Amygdala (tissue), 56 donors: ENCODE results near the gene EFHB.
A peak's percentile ranks its signal among the peaks of the same experiment; 100 is the strongest.
"Not testable (repeated sequence)": the region's sequence is repeated elsewhere in the genome, so short reads cannot be mapped to it uniquely, and the experiment has no call there.

Source experiments
- DNase-seq, 56 donors: peaks; one replicate each; lab custom pipeline; 2025; lab: John Stamatoyannopoulos, UW

The EFHB gene, protein sequence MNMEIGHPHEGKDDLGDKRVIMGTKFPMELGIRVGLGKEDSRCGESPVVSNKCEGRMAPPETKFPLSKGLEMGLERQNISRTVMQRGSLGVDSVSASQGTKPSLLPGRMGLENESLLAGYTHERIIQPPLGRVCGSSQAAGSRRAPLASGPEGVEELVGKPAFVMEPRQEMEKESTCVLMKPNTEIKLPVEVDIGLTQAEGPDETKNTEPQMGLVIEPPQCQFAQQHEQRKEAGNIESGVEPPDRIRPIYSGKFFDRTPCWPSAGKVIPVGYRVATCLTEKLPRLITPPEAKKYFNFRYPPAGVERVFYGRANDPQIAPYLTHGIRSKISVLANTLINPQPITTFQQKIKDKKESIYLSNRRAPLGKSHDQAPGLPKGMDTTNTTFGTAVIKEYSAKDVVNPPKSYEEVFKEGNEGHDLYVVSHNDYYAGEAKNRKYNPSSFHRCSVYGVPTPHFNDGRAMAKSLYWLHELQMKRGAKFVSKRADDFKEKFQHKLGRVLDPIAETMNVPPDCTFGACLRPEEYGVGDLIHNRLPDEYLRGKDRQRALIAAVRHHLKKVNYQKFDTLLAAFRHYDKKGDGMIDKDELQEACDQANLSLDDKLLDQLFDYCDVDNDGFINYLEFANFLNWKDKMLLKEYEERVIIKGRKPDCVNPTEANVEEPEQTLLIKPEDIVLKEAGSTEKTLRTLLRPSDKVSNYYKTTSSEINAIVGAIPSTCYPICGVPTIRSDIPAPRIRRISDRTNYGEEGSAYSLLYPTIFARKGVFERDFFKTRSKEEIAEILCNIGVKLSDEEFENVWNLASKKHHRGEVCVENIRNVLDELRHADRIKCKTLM

DNA sequence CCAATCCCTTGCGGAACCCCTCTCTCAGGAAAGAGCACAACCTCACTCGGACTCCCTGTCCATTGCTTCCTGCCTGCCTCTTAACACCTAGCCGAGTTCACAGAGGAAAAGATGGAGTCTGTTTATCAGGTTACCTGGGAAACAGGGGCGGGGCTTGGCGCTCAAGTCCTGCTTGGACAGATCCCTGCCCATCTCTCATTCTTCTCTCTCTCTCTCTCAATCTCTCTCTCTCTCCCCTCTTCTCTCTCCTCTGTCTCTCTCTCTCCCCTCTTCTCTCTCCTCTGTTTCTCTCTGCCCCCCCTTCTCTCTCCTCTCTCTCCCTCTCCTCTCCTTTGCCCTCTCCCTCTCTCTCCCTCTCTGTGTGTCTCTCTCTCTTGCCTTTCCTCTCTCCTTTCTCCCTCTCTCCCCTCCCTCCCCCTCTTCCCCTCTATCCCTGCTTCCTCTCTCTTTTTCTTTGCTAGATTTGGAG is at the start of gene EFHB:
Gene EFHB, minus strand, starts transcription at position 120 of the 469 bp plus-strand sequence. CDS start 199 bp downstream, outside the sequence.
- no peak for DNase-seq

DNA sequence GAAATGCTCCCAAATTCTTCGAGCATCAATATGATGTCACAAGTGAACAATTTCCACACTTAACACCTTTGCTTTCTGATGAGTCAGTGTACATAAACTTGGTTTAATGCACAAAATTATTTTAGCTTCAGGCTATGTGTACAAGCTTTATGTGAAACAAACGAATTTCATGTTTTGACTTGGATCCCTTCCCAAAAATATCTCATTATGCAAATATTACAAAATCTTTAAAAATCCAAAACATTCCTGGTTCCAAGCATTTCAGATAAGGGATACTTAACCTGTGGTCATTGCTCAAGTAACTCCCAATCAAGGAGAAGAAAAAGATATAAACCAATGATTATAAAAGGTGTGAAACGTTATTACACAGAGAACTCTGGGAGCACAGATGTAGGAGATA is 38.0 kb upstream of the EFHB start:
- DNase-seq, result no peak

DNA sequence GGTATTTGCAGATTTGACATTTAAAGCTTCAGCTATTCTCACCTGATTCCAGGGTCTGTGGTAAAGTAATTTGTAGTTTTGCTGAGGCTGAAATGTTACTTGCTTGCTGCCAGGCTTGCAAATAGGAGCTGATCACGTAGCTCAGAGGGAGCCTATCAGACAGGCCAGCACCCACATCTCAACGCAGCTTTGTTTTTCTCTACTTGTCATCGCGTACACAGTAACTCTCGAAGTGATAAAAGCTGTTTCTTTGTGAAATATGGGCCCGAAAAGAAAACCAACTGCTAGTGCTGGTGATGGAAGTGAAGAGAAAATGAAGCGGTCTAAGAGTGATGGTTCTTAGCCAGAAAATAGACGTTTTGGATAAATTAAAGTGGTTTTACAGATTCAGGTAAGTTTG is 36.3 kb upstream of the EFHB start:
- no peak for DNase-seq

DNA sequence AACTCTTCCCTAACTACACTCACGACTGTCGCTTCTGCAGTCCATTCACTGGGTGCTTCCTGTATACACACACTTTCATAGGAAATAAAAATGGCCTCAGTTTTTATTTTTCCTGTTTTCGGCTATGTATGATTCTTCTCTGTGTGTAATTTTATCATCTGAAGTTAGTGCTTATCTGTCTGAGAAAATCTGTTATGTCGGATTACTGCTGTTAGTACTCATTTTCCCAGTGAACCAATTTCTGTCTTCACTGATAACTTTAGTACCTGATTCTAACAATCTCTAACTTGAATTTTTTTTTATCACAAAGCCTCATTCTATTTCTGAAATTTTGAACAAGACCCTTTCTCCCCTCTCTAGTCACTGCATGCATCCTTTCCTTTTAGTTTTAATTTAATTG is 33.8 kb upstream of the EFHB start:
- no peak for DNase-seq

DNA sequence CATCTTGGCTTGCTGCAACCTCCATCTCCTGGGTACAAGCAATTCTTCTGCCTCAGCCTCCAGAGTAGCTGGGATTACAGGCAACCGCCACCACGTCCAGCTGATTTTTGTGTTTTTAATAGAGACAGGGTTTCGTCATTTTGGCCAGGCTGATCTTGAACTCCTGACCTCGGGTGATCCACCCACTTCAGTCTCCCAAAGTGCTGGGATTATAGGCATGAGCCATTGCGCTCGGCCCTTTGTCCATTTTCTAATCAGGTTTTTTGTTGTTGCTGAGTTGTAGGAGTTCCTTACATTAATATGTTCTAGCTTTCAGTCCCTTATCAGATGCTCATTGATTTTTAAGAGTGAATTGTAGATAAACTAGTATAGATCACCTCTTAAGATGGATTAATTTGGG is 33.2 kb upstream of the EFHB start:
- DNase-seq, result no peak

DNA sequence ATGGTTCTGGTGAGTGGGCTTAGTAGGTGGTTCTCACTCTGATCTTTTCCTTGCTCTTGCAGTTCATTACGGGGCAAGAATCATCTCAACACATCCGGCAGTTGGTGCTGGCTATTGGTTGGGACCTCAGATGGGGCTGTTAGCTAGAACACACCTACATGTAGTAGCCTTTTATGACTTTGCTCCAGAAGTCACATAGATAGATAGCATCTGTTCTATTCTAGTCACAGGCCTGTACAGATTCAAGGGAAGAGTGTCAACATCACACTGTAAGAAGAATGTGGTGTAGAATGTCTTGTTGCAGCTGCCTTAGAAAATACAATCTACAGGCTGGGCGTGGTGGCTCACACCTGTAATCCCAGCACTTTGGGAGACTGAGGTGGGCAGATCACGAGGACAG is 27.9 kb upstream of the EFHB start:
- DNase-seq, result no peak

DNA sequence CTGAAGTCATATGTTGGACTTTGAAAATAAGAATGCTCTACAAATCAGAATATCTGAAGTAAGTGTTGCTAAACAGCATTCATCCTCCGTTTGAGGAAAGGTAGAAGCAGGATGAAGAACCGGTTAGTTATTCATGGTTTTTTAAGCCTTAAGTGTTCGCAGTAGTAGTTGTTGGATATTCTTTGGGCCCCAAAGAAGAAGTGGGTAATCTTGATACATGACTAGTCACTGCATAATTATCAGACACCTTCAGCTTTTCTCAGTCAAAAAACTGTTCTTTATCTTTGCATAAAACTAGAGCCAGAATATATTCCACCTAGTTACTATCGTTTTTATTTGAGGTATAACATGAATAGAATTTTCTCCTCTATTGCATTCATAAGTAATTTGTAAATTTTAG is 26.7 kb upstream of the EFHB start:
- no peak for DNase-seq

DNA sequence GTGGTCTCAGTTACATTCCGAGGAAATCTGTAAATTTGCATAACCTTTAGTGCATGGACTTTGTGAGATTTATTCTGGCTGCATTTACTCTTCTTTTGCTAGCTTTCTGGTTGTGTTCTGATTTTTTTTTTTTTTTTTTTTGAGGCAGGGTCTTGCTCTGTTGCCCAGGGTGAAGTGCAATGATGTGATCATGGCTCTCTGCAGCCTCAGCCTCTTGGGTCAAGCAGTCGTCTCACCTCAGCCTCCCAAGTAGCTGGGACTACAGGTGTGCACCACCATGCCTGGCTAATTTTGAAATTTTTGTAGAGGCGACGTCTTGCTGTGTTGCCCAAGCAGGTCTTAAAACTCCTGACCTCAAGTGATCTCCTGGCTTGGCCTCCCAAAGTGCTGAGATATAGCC is 25.5 kb upstream of the EFHB start:
- DNase-seq, result no peak

DNA sequence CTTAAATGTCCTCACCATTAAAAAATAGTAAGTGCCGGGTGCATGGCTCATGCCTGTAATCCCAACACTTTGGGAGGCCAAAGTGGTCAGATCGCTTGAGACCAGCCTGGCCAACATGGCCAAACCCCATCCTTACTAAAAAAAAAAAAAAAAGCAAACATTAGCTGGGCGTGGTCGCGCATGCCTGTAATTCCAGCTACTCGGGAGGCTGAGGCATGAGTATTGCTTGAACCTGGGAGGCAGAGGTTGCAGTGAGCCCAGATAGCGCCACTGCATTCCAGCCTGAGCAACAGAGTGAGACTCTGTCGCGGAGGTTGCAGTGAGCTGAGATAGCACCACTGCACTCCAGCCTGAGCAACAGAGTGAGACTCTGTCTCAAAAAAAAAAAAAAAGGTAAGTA is 23.3 kb upstream of the EFHB start:
- not testable (repeated sequence) for DNase-seq

DNA sequence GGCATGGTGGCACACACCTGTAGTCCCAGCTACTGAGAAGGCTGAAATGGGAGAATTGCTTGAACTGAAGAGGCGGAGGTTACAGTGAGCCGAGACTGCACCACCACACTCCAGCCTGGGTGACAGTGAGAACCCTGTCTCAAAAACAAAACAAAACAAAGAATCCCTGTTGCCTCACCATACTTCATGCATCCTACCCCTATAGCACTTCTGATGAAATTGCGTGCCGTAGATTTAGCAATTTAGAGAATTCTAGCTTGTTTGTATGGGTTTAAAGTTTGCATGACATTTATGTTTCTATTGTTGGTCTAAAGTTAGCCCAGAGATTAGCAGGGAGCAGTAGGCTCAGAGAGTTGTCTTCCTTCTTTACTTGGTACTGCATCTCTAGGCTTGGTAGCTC is 20.7 kb upstream of the EFHB start:
- no peak for DNase-seq

DNA sequence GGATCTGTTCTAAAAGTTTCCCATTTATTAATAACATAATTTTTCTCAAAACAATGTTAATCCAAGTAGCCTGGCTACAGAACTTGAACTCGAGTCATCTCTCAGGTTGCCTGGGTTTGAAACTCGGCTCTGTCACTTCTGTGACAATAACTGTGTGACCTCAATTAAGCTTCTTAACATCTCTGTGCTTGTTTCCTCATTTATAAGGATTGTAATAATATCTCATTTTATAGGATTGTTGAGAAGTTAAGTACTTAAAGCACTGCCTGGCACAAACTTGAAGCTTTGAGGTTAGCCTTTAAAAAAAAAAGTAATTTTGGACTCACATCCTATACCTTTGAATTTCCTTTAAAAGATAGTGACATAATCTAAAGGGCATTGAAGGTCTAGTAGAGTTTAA is 16.3 kb upstream of the EFHB start:
- no peak for DNase-seq

DNA sequence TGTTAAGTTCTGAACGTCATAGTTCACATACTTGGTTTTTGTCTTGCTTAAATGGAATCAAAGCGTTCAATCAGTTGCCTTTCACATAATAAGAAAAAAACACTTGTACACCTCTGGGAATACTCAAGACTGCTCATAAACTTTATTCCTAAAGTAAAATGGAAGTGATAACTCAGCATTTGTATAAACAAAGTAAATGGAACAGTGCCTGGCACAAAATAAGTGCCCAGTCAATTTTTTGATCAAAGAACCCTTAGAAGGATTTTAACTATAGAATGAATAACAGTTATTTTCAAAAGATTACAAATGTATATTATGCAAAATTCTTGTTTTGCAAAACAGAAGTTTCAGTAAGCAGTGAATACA is 14.2 kb upstream of the EFHB start:
- no peak for DNase-seq

DNA sequence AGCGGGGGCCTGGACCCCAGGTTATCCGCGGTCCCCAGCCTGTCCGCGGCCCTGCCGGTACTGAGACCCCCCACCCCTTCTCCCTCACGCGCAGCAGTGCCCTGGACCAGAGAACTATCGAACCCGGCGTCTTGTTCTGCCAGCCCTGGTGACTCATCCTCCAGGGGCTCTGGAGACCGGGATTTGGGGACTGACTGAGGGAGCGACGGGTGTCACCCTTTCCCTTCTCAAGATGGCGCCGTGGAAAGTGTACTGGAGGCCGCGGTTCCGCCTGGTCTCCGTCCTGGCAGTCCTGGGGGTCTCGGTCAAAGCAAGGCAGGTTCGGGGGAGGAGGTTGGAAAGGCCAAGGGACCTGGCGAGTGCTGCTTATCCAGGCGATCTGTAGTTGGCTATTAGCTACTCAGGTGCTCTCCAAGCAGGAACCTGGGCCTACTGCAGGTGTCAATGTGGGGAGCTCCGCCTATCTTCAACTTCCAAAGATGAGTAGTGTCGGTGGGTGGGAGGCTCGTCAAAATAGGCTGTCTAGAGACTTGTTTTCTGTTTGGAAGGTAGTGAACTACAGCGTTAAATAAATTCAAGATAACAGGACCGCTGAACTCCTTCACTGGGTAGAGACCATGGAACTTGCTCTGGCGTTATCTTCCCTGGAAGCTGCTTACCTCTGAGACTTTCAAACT is 13.7 kb upstream of the EFHB start:
- peak in 43 of 56 donors; percentile 2 to 78 (median 44) for DNase-seq

DNA sequence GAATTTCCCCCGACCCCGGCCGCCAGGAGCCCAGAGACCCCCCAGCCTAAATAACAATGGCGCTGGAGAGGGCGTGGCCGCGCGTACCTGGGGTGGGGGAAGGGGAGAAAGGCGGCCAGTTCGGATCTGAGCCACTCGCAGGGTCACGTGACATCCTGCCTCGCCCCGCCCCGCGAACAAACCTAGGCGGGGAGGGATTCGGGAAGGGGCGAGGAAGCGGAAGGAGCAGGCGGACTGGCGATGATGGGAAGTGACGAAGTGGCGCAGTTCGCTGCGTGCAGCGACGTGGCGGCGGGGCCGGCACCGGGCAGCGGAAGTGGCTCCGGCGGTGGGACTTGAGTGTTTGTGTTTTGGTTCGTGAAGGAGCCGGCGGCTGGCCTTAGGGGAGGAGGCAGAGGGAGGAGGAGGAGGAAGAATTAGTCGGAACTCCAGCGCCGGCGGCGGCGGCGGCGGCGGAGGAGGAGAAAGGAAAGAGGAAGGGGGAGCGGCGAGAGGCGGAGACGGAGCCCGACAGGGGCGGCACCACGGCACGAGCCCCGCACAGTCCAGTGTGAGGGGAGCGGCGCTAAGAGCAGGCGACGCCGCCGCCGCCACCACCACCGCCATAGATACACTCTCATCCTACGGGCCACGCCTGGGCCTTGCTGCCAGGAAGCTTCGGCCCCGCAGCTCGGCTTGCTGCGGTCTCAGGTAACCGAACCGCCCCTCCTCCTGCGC is 13.0 kb upstream of the EFHB start, which contains the start of gene RAB5A:
Gene RAB5A, plus strand, starts transcription at position 266 of the 717 bp plus-strand sequence. CDS start 3,802 bp downstream, outside the sequence.
- peak; percentile 55 to 97 (median 92) for DNase-seq

DNA sequence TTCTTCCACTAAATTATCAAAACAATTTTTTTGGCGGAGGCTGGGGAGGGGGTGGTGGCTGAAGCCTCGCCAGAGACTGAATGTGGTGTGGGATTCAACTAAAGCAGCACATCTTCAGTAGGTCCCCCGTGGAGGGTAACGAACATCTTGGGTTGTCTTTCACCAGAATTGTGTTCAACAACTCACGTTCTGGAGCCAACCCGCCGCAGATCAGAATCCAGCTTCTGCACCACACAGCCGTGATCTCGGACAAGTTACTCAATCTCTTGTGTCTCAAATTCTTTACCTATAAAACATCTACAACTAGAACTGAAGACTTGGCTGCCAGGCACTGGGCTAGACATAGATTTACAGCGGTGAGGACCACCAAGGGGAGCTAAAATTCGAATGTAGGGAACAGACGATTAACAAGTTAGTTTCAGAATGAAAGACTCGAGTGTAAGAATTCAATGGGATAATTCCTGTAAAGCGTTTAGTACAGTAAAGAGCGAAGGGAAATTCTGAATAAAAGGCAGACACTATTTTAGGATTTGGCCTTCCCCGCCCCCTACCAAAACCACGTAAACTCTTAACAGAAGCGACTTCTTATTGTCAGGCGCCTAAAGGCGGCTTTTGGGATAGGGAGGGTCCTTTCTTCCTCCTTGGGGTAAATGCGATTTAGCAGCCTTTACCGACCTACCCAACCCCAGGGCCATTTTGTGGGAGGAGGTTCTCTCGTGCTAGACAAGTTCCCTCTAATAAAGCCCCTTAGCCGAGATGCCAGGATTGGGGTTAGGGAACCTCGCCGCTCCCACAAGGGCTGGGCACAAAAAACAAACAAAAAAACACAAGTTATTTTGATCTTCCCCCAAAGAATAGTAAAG is 12.2 kb upstream of the EFHB start:
- DNase-seq, result peak in 9 of 56 donors; percentile 10 to 70 (median 33)

DNA sequence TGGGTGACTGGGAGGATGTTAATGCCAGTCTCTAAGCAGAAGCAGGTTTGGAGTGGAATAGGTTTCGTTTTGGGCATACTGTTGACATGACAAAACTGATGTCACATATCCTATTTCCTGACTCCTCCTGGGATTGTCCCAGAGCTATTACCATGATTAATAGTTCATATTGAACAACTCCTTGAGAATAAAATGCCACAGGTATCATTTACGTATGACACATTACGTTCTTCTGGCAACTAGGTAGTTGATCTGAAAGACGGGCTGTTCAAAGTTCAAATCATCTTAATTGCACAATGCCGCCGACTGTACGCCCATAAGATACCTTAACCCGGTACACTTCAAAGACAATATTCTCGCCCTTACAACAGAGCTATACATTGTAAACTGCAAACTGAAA is 11.5 kb upstream of the EFHB start:
- DNase-seq, result no peak

DNA sequence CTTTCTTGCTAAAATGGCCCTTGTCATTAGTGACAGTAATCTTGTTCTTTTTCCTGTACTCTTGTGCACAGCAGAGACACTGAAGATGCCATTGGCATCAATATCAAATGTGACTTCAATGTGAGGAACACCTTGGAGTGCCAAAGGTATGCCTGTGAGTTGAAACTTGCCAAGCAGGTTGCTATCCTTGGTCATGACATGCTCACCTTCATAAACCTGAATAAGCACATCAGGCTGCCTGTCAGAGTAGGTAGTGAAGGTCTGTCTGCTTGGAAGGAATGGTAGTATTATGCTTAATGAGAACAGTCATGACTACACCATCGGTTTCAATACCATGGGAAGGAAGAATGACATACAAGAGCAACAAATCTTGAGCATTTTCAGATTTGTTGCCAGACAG is 6.6 kb upstream of the EFHB start:
- DNase-seq, result no peak

DNA sequence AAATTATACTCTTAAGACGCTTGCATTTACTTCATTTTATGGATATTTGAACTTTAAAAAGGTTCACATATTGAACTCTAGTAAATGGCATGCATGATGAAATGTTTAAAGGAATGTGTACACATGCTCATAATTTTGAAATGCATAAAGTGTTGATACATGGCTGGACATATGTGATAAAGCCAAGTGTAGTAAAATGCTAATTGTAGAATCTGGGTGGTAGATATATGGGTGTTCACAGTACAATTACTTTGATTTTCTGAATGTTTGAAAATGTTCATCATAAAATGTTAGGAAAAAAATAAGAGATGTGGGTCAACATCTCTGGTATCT is 4.2 kb upstream of the EFHB start:
- DNase-seq, result no peak

DNA sequence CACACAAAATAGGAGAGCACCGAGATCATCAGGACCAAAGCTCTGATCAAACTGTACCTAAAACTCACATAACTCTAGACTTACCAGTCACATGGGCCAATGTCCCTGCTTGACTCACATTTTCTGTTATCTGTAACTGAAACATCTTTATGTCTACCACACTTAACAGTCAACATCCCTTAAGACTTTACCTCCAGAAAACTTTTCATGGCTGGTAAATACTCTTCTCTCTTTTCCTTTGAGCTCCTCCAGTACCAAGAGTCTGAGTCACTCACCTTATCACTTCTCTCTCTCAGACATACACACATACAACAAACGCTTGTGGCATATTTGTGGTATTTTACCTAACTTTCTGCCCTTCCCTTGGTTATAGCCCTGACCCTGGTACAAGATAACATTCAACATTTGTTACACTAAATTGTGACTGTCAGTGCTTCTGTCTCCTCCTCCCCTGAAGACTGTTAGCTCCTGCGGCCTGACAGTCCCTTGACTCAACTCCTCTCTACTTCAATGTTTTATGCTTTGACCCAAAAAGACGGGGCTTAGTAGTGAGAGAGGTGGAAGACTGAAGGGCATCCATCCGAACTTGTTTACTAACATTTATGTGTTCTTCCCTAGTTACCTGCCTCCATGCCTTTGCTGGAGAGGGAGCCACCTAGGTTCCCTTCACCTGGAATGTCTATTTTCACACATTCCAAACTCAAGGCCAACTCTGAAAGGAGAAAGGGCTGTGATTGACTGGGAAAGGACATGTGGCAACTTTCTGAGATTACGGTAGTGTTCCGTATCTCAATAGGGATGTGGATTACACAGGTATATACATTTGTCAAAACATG is 3.7 kb upstream of the EFHB start:
- DNase-seq, result no peak
